ENCODE results near the gene PIP4P1. TPM values are rescaled to one million over a fixed set of nuclear protein-coding genes. Genes with fewer than 3 reads are reported as not detected.

PIP4P1 gene
- total RNA-seq: 17.3 and 20.2 TPM in 2 replicates

GRCh38 chr14:20461225-20462141 lies at the start of gene PIP4P1:
TSS of gene PIP4P1 (minus strand) at chr14:20461434. CDS start at chr14:20461325, 109 bp downstream.

GRCh38 chr14:20469242-20469889 lies 8.1 kb upstream of the PIP4P1 start, which contains the start of gene PNP:
TSS of gene PNP (plus strand) at chr14:20469406. CDS start at chr14:20469525, 119 bp downstream.

GRCh38 chr14:20454516-20455354 lies 6.5 kb downstream of the PIP4P1 start, which contains the start of the genes APEX1 and OSGEP:
TSS of gene APEX1 (plus strand) at chr14:20455226. CDS start at chr14:20455646, 420 bp downstream.
TSS of gene OSGEP (minus strand) at chr14:20454812. CDS start at chr14:20454683, 129 bp downstream.

GRCh38 chr14:20435582-20436362 lies 25.5 kb downstream of the PIP4P1 start, which contains the start of gene KLHL33:
TSS of gene KLHL33 (minus strand) at chr14:20436166. CDS start at chr14:20435811, 355 bp downstream.

GRCh38 chr14:20412876-20413743 lies 48.1 kb downstream of the PIP4P1 start, which contains the start of gene TEP1:
TSS of gene TEP1 (minus strand) at chr14:20413501. CDS start at chr14:20408439, 5,062 bp downstream.

Other genes starting within 250 kb of the PIP4P1 start
- not detected in 2 replicates for gene OR11H6, start 237.7 kb downstream of the PIP4P1 start, total RNA-seq
- gene OR11H7, start 232.5 kb downstream of the PIP4P1 start, total RNA-seq: not detected in 2 replicates
- gene OR11H4, start 222.1 kb downstream of the PIP4P1 start, total RNA-seq: not detected in 2 replicates
- 32.5 and 34.7 TPM in 2 replicates for gene TTC5, start 155.5 kb downstream of the PIP4P1 start, total RNA-seq
- gene CCNB1IP1, start 128.2 kb downstream of the PIP4P1 start, total RNA-seq: 42.1 and 53.4 TPM in 2 replicates
- 7.4 and 11.0 TPM in 2 replicates for gene PARP2, start 117.8 kb downstream of the PIP4P1 start, total RNA-seq
- gene TEP1, start 47.9 kb downstream of the PIP4P1 start, total RNA-seq: 17.8 and 32.6 TPM in 2 replicates
- gene KLHL33, start 25.3 kb downstream of the PIP4P1 start, total RNA-seq: under 0.01 and 0.05 TPM in 2 replicates
- gene OSGEP, start 6.6 kb downstream of the PIP4P1 start, total RNA-seq: 20.3 and 31.2 TPM in 2 replicates
- 28.8 and 50.2 TPM in 2 replicates for gene APEX1, start 6.2 kb downstream of the PIP4P1 start, total RNA-seq
- gene PNP, start 8.0 kb upstream of the PIP4P1 start, total RNA-seq: 19.3 and 53.7 TPM in 2 replicates
- gene RNASE10, start 44.1 kb upstream of the PIP4P1 start, total RNA-seq: not detected in 2 replicates
- gene RNASE9, start 99.6 kb upstream of the PIP4P1 start, total RNA-seq: not detected in 2 replicates
- not detected in 2 replicates for gene RNASE11, start 126.6 kb upstream of the PIP4P1 start, total RNA-seq
- gene RNASE12, start 129.9 kb upstream of the PIP4P1 start, total RNA-seq: not detected in 2 replicates
- not detected in 2 replicates for gene OR6S1, start 180.3 kb upstream of the PIP4P1 start, total RNA-seq
- gene RNASE4, start 223.1 kb upstream of the PIP4P1 start, total RNA-seq: 19.6 and 23.4 TPM in 2 replicates
- gene ANG, start 227.3 kb upstream of the PIP4P1 start, total RNA-seq: 3.9 and 8.3 TPM in 2 replicates

All from smooth muscle cell of the umbilical artery (primary cell).